Stimulated activated naive CD4-positive, alpha-beta T cell treated with Interleukin-2 at 50 U/mL for 16 hours (primary cell): ENCODE data around the gene AUH.
"Not testable (repeated sequence)": the region's sequence is repeated elsewhere in the genome, so short reads cannot be mapped to it uniquely, and the experiment has no call there.

Experiments used
- DNase-seq: peaks from one replicate; lab custom pipeline; 2025; lab: John Stamatoyannopoulos, UW

Gene AUH

GRCh38 chr9:91208837-91209236 lies 152.9 kb downstream of the AUH start:
- no peak for DNase-seq

- no peak for DNase-seq
These were observed 153.3 kb downstream of the AUH start for GRCh38 chr9:91208419-91208745.

- no peak for DNase-seq
These were observed 153.8 kb downstream of the AUH start for GRCh38 chr9:91207729-91208418.

GRCh38 chr9:91207397-91207728 lies 154.4 kb downstream of the AUH start:
- no peak for DNase-seq

GRCh38 chr9:91206806-91207205 lies 154.9 kb downstream of the AUH start:
- DNase-seq = no peak

GRCh38 chr9:91202736-91203283 lies 158.9 kb downstream of the AUH start:
- DNase-seq = no peak

- no peak for DNase-seq
These were observed 160.9 kb downstream of the AUH start for GRCh38 chr9:91200692-91201336.

GRCh38 chr9:91199739-91200497 lies 161.8 kb downstream of the AUH start:
- DNase-seq = no peak

GRCh38 chr9:91198881-91199280 lies 162.8 kb downstream of the AUH start:
- not testable (repeated sequence) for DNase-seq

- no peak for DNase-seq
These were observed 163.3 kb downstream of the AUH start for GRCh38 chr9:91198405-91198804.

- DNase-seq = no peak
These were observed 164.2 kb downstream of the AUH start for GRCh38 chr9:91197232-91198181.

GRCh38 chr9:91196103-91196950 lies 165.4 kb downstream of the AUH start:
- no peak for DNase-seq

GRCh38 chr9:91195372-91196012 lies 166.2 kb downstream of the AUH start:
- DNase-seq = no peak

- DNase-seq = peak; percentile 80
These were observed 167.9 kb downstream of the AUH start for GRCh38 chr9:91193658-91194391.

- DNase-seq = peak; percentile 83
These were observed 168.5 kb downstream of the AUH start for GRCh38 chr9:91193087-91193657.

GRCh38 chr9:91192381-91193086 lies 169.2 kb downstream of the AUH start:
- no peak for DNase-seq

GRCh38 chr9:91191411-91192380 lies 170.0 kb downstream of the AUH start:
- DNase-seq = no peak

- DNase-seq = no peak
These were observed 171.7 kb downstream of the AUH start for GRCh38 chr9:91190062-91190461.
